HG02798 (cell line): ENCODE measurements around the gene CHRM1.

ENCODE experiments used
- ATAC-seq: cut with Tn5 transposase; IDR thresholded peaks from one replicate; pipeline ENCODE4 v1.9.1; 2021; ENCODE audit warnings: mild to moderate bottlenecking; ENCODE audit not compliant: unreplicated experiment, poor library complexity

CHRM1 gene

GRCh38 chr11:62908468-62909072 lies 12.6 kb downstream of the CHRM1 start:
- no peak for ATAC-seq

GRCh38 chr11:62905927-62906531 lies 15.1 kb downstream of the CHRM1 start:
- peak; percentile 57 for ATAC-seq

- ATAC-seq: no peak
Observed at GRCh38 chr11:62905296-62905695, 15.9 kb downstream of the CHRM1 start.

GRCh38 chr11:62902932-62903331 lies 18.2 kb downstream of the CHRM1 start:
- ATAC-seq: no peak

- no peak for ATAC-seq
Observed at GRCh38 chr11:62898027-62898426, 23.1 kb downstream of the CHRM1 start.

- no peak for ATAC-seq
Observed at GRCh38 chr11:62897311-62897710, 23.9 kb downstream of the CHRM1 start.

- no peak for ATAC-seq
Observed at GRCh38 chr11:62896049-62896448, 25.1 kb downstream of the CHRM1 start.

- no peak for ATAC-seq
Observed at GRCh38 chr11:62895501-62895900, 25.7 kb downstream of the CHRM1 start.

- no peak for ATAC-seq
Observed at GRCh38 chr11:62892077-62892922, 28.9 kb downstream of the CHRM1 start.

- ATAC-seq: no peak
Observed at GRCh38 chr11:62889484-62890437, 31.4 kb downstream of the CHRM1 start.

GRCh38 chr11:62889126-62889483 lies 32.1 kb downstream of the CHRM1 start:
- ATAC-seq: no peak

GRCh38 chr11:62888406-62888805 lies 32.8 kb downstream of the CHRM1 start:
- ATAC-seq: no peak

- ATAC-seq: no peak
Observed at GRCh38 chr11:62885137-62885750, 35.9 kb downstream of the CHRM1 start.

- no peak for ATAC-seq
Observed at GRCh38 chr11:62883673-62884072, 37.5 kb downstream of the CHRM1 start.

- ATAC-seq: no peak
Observed at GRCh38 chr11:62882788-62883501, 38.2 kb downstream of the CHRM1 start.

- ATAC-seq: no peak
Observed at GRCh38 chr11:62882431-62882749, 38.8 kb downstream of the CHRM1 start.

- ATAC-seq: peak; percentile 43
Observed at GRCh38 chr11:62881579-62882430, 39.4 kb downstream of the CHRM1 start.

GRCh38 chr11:62880803-62881578 lies 40.2 kb downstream of the CHRM1 start, which contains the start of gene SLC3A2:
SLC3A2 (plus strand) TSS chr11:62880896; CDS start chr11:62881024, 128 bp downstream.
- ATAC-seq: peak; percentile 79
